ENCODE data around the gene SCAANT1. TPM values are rescaled to one million over a fixed set of nuclear protein-coding genes. Genes with fewer than 3 reads are reported as not detected.

SCAANT1 gene
- total RNA-seq, 1 experiment from 2014 or later = not detected

DNA sequence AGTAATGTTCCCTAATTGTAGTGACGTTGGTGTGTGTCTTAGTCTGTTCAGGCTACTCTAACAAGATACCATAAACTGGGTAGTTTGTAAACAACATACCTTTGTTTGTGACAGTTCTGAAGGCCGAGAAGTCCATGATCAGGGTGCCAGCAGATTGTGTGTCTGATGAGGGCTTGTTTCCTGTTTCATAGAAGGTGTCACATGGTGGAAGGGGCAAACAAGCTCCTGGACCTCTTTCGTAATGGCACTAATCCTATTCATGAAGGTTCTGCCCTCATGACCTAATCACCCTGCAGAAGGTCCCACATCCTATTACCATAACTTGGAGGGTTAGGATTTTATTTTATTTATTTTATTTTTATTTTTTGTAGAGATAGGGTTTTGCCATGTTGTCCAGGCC lies 37.4 kb downstream of the SCAANT1 start:
- no peak for DNase-seq (ENCODE audit: low read depth)
- in situ Hi-C loops (cut with HindIII; ENCODE audit: low pct_unique_long_range_greater_than_20kb, low sequenced_read_pairs) = no loop called here

DNA sequence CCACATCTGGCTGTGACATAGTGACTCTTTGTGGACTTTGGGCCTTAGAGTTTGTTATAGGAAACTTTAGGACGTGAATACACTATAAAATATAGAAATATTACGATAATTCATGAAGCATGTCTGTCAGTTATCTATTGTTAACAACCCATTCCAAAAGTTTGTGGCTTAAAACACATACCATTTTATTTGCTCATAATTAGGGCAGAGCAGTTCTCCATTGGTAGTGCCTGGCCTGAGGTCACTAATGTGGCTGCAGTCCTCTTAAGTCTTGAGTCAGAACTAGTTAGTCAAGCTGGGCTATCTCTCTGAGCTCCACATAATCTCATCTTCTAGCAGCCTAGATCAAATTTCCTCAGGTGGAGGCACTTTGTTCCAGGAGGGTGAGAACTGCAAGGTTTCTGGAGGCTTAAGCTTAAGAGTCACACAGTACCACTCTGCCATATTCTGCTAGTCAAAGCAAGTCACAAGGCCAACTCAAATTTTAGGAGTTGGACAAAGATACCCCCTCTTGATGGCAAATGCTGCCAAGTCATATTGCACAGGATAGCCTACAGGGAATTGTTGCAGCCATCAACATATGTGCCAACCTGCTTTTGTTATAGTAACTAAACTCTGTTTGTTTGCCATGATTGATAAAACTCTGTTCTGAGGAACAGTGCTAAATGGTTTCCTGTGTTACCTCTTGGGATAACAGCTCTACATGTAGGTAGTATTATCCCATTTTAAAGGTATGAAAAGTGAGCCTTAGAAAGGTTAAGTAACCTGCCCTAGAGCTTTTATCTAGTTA lies 39.9 kb downstream of the SCAANT1 start:
- in situ Hi-C loops (cut with HindIII; ENCODE audit: low pct_unique_long_range_greater_than_20kb, low sequenced_read_pairs) = no loop called here

DNA sequence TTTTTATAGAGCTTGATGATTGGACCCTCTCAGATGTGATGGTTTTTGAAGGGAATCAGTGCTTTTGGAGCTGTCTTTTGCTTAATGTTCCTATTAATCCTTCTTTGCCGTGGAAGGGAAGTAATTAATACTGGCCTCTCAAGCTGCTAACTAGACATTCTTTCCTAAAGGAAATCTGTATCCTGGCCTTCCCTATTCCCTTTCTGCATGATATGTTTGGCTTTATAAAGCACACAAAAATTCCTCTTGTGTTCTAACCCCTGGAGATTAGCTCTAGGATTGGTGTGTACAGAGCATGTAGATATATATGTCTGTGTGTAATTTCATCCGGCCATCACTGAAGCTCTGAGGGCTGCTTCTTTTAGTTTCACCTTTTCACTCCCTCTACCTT lies 41.6 kb downstream of the SCAANT1 start:
- in situ Hi-C loops (cut with HindIII; ENCODE audit: low pct_unique_long_range_greater_than_20kb, low sequenced_read_pairs) = no loop called here
- DNase-seq (ENCODE audit: low read depth) = no peak

More for the DNA sequence above, 39.9 kb downstream of the SCAANT1 start:
- no peak for DNase-seq (ENCODE audit: low read depth)

DNA sequence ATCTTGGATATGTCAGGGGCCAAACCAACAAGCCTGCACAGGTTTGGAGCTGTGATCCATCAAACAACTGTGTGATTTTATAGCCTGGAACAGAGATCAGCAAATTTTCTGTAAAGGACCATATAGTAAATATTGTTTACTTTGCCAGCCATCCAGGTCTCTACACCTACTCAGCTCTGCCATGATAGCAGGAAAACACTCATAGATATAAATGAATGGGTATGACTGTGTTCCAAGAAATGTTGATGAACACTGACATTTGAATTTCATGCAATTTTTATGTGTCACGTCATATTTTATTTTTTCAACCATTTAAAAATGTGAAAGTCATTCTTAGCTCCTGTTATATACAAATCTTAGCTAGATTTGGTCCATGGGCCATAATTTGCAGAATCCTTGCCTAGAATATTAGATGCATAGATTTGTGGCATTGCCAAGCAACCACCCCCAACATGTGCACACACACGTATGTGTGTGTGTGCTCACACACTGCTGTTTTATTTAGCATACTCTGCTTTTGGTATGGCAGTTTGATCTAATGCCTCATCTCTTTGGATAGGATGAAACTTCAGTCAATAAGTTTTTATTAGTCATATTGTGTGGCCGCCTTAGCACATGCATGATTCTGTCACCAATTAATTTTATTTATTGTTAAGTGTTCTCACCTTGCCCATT lies 42.1 kb downstream of the SCAANT1 start:
- in situ Hi-C loops (cut with HindIII; ENCODE audit: low pct_unique_long_range_greater_than_20kb, low sequenced_read_pairs) = no loop called here
- DNase-seq (ENCODE audit: low read depth) = no peak

DNA sequence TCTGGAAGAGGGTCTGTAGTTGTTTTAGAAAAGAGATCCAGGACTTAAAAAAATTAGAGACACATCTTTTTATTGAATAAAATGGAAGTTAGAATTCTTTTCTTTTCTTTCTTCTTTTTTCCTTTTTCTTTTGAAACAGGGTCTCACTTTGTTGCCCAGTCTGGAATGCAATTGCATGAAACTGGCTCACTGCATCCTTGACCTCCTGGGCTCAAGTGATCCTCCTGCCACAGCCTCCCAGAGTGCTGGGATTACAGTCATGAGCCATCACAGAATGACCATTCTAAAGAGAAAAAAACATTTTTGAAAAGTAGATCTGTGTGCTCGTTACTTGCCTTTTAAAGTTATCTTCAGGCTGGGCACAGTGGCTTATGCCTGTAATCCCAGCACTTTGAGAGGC lies 45.0 kb downstream of the SCAANT1 start:
- in situ Hi-C loops (cut with HindIII; ENCODE audit: low pct_unique_long_range_greater_than_20kb, low sequenced_read_pairs) = no loop called here
- DNase-seq (ENCODE audit: low read depth) = no peak

DNA sequence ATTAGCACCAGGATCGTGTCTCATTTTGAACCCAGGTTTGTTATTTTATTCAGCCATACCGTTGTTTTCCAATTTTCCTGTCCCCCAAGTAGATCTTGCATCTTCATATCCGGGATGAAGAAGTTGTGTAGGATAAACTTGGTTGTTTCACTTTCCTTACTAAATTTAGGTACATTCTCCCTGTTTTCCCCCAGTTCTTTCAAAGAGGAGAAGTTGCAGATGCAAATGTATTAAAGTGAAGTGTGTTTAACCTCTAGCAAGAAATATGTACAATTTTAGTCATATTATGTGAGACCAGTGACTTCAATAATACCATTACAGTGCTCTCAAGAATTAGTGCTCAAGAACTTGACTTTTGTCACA lies 47.2 kb downstream of the SCAANT1 start:
- DNase-seq (ENCODE audit: low read depth) = no peak
- in situ Hi-C loops (cut with HindIII; ENCODE audit: low pct_unique_long_range_greater_than_20kb, low sequenced_read_pairs) = no loop called here

DNA sequence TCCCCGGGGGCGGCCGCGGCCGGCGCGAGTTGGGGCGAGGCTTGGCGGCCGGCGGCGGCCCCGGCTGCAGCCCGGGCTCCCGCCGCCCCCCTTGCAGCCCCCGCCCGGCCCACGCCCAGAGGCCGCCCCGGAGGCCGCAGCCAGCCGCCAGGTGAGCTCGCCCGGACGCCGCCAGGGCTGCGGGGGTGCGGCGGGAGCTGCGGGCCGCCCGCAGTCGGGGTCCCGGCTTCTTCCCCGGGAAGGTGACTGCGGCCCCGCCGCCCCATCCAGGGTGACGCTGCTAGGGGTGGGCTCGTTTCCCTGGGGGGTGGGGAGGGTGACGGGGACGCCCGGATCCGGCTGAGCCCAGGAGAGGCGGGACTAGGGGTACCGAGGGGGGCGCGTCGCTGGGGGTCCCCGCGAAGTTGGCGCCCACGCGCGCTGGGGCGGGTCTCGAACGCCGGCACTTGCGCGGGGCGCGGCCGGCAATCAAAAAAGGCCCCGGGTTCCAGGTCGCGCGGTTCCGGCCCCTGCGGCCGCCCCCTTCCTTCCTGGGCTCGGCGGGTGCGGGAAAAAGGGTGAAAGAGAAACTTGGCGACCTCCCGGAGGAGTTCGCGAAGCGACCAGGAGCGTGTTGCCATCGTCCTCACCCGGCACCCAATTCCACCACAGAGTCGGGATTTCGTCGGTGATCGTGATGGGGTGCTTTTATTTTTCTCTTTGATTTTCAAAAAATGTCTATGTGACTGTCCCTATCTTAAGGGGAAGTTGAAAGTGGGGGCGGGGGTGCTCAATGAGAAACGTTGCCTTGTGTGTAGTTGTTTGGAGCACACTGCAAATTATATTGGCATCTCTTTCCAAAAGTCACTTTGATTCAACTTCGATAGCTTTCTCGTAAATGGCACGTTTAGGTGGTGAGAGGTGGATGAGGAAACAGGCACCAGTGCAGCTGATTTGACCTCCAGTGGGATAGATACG lies 47.9 kb downstream of the SCAANT1 start:
- in situ Hi-C loops (cut with HindIII; ENCODE audit: low pct_unique_long_range_greater_than_20kb, low sequenced_read_pairs) = no loop called here

DNA sequence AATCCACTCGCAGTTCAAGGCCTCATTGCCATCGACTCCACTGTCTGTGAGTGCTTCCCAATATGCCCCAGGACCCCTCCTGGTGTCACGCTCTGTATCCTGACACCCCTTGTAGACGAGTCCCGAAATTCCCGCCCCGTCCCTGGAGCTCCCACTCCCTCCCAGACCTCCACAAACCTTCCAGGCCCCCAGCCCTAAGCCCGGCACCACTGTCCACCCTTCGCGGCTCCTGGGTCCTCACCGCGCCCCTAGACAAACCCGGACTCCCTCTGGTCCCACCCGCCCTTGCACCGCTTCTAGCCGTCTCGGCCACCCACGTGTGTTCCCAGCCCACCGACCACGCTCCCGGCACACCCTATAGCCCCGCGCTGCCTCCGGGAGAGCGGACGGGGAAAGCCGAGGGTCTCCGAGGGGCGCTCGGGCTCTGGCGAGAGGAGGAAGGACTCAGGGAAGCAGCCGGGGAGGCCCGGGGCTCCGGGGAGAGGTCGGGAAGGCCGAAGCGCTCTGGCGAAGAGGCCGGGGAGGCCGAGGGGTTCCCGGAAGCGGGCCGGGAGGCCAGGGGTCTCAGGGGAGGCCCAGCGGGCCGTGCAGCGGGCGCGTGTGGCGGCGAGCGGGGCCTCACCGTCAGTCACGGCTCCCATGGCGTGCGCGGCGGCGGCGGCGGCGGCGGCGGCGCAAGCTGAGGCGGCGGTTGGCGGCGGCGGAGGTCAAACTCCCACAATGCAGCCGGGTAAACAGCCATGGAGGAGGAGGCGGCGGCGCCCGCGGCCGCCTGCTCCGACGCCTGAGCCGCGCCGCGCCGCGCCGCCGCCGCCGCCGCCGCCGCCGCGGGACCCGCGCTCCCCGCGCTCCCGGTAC lies 48.8 kb downstream of the SCAANT1 start, which contains the start of the genes ATXN7 and THOC7:
Gene ATXN7, plus strand, starts transcription at position 718 of the 858 bp plus-strand sequence. CDS start 48,732 bp downstream, outside the sequence.
Gene THOC7, minus strand, starts transcription at position 656 of the 858 bp plus-strand sequence. Its CDS starts 15 bp downstream, at position 641.
- DNase-seq (ENCODE audit: low read depth) = peak; percentile 44
- in situ Hi-C loops (cut with HindIII; ENCODE audit: low pct_unique_long_range_greater_than_20kb, low sequenced_read_pairs) = no loop called here

More for the DNA sequence above, 47.9 kb downstream of the SCAANT1 start:
- peak; percentile 23 for DNase-seq (ENCODE audit: low read depth)

DNA sequence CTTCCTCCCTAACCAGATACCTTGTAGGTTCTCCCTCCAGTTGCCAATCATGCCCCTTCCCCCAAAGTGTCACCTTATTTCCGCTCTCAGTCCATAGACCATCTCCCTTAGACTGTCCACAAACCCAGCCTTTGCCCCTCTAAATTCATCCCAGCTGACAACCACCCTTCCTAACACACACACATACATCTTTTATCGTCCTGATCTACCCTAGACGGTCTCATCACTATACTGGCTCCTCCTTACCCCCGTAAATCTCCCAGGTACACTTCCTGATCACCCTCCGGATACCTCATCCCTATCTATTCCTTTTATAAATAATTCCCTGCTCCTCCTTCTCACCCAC lies 49.4 kb downstream of the SCAANT1 start:
- peak; percentile 17 for DNase-seq (ENCODE audit: low read depth)
- in situ Hi-C loops (cut with HindIII; ENCODE audit: low pct_unique_long_range_greater_than_20kb, low sequenced_read_pairs) = no loop called here

Other genes with a start within 250 kb of the SCAANT1 start
- not detected in 2 replicates for gene C3orf49, start 93.1 kb downstream of the SCAANT1 start, total RNA-seq (2014; rRNA removed; shearing (Covaris generic); ENCODE audit: low replicate concordance)
- gene THOC7, start 48.6 kb downstream of the SCAANT1 start, total RNA-seq (2014; rRNA removed; shearing (Covaris generic); ENCODE audit: low replicate concordance) = 87.3 and 102 TPM in 2 replicates
- 2.3 and 5.9 TPM in 2 replicates for gene ATXN7, start 48.5 kb downstream of the SCAANT1 start, total RNA-seq (2014; rRNA removed; shearing (Covaris generic); ENCODE audit: low replicate concordance)
- gene PSMD6, start 111.1 kb upstream of the SCAANT1 start, total RNA-seq (2014; rRNA removed; shearing (Covaris generic); ENCODE audit: low replicate concordance) = 40.6 and 49.6 TPM in 2 replicates